Measurements from ENCODE around the gene PRM2.

Gene PRM2

DNA sequence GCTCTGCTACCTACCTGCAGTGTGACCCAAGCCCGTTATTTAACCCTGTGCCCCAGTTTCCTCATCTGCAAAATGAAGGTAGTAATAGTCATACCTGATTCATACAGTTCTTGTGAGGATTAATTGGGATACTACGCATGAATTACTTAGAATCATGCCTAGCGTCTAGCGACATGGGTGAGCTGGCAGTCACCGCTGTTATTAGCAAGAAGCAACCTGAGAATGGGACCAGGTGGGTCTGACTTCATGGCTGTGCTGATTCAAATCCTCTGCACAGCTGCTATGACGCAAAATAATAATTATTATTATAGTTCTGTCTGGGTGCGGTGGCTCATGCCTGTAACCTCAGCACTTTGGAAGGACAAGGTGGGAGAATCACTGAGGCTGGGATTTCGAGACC is 28.1 kb downstream of the PRM2 start:
- no peak for DNase-seq (ENCODE audit: low read depth)

DNA sequence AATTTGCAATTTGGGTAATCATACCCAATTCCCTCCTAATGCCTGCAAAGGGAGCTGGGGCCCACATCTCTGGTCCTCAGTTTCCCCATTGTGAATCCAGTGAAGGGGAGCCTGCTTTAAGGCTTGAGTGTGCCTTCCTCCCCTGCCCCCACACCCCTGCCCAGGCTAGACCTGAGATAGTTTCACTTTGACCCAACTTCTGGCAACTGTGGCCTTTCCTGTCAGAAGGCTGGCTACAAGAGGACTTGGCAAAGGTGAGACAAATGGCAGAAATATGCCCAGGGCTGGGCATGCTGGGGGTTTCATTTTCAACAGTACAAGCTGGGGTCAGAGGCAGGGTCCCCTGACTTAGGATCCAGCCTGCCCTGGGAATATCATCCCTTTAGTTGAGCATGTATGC is 30.3 kb downstream of the PRM2 start:
- no peak for DNase-seq (ENCODE audit: low read depth)

DNA sequence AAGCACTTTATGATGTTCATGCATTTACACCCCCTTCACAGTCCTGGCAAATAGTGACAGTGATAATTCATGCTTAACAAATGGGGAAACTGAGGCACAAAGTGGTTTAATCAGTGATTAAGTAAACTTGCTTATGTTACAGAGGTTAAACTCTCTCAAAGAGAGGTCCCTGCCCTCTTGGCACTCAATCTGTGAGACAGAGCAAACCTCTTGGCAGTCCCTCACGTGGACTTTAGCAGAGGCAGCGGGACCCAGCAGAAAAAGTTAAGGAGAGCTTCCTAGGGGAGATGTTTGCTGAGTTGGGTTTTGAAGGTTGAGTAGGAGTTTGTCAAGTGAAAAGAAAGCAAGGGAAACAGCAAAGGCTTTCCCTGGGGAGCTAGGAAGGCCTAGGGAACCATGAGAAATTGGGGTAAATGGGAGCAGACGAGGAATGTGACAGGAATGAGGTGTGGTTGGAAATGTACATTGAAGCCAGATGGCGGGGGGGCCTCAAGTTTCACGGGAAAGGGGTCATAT is 31.0 kb downstream of the PRM2 start:
- no peak for DNase-seq (ENCODE audit: low read depth)

DNA sequence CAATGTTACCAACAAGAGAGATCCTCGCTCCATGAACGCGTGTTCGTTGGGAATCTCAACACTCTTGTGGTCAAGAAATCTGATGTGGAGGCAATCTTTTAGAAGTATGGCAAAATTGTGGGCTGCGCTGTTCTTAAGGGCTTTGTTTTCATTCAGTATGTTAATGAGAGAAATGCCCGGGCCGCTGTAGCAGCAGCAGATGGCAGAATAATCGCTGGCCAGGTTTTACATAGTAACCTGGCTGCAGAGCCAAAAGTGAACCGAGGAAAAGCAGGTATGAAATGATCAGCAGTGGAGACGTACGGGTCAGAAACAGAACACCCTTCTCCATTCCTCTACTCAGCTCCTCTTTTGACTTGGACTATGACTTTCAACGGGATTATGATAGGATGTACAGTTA is 33.6 kb downstream of the PRM2 start:
- DNase-seq (ENCODE audit: low read depth) = no peak

DNA sequence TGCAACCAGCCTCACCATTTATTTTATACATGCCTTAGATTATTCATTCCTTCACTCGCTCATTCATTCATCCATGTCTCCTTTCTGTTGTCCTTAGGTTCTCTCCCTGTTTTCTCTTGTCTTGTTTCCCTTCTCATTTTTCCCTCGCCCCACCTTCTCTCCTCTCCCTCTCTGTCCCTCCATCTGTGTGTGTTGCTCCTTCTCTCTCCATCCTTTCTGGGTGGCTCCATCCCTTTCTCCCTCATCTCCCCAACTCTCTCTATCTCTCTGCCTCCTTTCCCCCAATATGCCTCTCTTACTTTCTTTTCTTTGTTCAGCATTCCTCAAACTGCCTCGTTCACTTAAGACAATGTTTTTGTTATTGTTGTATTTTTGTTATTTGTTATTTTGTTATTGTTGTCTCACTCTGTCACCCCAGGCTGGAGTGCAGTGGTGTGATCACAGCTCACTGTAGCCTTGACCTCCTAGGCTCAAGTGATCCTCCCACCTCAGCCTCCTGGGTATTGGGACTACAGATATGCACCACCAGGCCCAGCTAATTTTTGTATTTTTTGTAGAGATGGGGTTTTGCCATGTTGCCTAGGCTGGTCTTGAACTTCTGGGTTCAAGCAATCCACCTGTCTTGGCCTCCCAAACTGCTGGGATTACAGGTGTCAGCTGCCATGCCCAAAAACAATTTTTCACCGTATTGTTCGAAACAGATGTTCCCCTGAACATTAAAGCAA is 34.6 kb downstream of the PRM2 start:
- DNase-seq (ENCODE audit: low read depth) = no peak

DNA sequence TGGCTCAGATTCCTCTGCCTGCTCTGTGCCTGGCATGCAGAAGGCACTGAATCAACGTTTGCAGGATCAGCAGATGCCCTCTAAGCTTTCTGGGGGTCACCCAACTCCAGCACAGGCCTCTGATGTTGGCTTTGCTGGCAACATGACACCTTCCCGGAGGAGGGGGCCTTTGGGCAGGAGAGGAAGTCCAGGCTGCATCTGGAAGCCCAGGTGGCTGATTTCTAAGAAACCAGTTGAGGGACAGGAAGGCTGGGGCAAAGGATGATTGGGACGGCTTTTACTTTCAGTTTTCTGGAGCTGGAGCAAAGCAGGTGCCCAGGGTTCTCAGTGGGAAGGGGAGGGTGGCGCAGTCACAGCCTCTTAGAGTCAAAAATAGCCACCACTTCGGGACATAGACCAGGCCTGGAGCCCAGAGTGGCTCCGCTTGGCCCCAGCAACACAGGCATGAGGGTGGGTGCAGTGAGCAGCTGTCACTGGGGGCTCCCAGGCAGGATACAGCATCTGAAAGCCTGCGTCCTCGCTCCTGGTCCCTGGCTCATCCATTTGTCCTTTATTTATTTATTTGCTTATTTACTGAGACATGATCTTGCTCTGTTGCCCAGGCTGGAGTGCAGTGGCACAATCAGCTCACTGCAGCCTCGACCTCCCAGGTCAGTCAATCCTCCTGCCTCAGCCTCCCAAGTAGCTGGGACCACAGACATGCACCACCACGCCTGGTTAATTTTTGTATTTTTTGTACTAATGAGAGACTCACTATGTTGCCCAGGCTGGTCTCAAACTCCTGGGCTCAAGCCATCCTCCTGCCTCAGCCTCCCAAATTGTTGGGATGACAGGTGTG is 35.4 kb downstream of the PRM2 start:
- DNase-seq (ENCODE audit: low read depth) = no peak

DNA sequence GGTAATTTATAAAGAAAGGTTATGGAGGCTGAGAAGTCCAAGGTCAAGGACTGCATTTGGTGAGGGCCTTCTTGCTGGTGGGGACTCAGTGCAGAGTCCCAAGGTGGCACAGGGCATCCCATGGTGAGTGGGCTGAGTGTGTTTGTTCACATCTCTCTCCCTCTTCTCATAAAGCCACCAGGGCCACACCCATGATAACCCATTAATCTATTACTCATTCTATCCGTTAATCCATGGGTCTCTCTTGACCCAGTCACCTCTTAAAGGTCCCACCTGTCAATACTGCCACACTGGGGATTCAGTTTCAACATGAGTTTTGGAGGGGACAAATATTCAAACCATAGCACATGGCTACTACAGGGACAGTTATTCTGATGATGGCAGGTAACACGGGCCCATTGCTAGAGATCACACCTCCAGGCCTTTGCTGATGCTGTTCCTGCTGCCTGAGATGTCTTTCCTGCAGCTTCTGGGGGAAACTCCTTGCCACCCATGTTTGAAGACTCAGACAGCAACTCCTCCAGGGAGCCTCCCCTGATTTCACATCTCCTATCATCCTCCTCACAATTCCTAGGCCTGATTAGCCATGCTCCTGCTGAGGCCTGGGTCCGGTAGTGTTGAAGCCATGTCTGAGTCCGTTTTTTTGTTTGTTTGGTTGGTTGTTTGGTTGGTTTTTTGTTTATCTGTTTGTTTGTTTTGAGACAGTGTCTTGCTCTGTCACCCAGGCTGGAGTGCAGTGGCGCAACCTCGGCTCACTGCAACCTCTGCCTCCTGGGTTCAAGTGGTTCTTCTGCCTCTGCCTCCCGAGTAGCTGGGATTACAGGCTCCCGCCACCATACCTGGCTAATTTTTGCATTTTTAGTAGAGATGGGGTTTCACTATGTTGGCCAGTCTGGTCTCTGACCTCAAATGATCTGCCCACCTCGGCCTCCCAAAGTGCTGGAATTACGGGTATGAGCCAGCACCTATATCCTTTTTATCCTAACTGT is 36.3 kb downstream of the PRM2 start:
- no peak for DNase-seq (ENCODE audit: low read depth)

DNA sequence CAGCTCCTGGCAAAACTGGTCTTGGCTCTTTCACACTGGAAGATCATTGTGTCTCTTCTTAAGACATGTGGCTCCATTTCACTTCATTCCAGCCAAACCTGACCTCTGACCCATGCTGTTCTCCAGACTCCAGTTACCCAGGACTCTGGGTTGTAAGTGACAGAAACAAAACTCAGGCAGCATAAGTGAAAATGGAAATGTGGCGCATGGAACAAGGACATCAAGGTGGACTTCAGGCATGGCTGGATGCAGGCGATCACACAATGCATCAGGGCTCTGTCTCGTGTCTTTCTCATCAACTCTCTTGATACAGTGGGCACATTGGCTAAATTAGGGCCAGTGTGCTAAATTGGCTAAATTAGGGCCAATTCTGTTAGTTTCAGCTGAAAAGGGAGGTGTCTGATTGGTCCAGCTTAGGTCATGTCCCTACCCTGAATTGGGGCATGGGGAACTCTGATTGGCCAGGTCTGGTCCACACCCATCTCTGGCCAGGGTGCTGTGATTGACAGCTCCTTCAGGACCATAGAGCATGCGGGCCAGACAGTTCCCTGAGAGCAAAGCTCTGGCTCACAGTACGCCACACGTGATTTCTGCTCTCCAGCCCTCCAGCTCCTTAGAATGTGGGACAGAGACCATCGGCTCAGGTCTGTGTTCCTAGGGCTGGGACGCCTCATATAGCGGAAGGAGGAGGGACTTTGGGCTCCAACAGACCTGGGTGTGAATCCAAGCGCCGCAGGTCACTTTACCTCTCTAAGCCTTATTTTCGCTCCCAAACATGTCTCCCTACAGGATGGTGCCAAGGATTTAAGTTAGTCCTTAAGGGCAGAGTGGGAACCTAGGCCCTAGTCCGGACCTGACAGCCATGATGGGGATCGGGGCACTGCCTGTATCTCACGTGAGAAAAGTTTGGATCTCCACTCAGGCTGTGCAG is 37.7 kb downstream of the PRM2 start:
- no peak for DNase-seq (ENCODE audit: low read depth)

DNA sequence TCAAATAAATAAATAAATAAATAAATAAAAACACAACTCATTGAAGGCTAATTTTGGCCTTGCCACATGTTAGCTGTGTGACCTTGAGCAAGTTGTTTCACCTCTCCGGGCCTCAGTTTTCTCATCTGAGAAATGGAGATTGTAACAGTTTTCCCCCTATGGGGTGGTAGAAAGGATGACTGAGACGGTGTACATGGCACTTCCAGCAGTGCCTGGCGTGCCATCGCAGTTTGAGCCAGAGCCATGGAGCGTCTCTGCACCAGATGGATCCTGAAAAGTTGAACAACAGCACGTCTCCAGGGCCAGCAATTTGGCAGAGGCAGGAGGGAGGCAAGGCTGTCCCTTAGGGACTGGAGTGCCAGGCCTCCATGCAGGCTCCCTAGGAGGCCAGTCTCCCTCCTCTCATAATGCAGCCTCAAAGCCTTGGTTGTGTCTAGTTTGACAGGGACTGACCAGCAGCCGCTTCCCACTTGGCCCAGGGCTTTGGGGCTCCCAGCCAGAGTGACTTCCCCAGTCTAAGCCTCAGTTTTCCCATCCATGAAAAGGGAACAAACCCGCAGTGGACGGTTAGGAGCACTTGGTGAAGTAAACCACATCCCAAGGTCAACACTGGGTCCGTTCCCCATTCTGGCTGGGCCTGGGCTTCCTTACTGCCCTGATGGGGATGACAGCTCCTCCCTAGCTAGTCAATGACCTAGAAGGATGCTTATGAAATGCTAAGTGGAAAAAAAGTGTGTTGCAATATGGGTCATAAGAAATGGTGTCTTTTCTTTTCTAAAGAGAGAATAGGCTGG is 39.6 kb downstream of the PRM2 start:
- DNase-seq (ENCODE audit: low read depth) = no peak

DNA sequence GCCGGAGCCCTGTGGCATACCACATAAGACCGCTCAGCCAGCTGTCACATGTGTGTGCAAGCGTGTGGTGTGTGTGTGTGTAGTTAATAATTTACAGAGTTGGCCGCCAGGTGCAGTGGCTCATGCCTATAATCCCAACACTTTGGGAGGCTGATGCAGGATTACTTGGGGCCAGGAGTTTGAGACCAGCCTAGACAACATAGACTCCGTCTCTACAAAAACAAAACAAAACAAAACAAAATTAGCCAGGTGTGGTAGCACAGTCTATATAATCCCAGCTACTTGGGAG is 40.6 kb downstream of the PRM2 start:
- DNase-seq (ENCODE audit: low read depth) = no peak

DNA sequence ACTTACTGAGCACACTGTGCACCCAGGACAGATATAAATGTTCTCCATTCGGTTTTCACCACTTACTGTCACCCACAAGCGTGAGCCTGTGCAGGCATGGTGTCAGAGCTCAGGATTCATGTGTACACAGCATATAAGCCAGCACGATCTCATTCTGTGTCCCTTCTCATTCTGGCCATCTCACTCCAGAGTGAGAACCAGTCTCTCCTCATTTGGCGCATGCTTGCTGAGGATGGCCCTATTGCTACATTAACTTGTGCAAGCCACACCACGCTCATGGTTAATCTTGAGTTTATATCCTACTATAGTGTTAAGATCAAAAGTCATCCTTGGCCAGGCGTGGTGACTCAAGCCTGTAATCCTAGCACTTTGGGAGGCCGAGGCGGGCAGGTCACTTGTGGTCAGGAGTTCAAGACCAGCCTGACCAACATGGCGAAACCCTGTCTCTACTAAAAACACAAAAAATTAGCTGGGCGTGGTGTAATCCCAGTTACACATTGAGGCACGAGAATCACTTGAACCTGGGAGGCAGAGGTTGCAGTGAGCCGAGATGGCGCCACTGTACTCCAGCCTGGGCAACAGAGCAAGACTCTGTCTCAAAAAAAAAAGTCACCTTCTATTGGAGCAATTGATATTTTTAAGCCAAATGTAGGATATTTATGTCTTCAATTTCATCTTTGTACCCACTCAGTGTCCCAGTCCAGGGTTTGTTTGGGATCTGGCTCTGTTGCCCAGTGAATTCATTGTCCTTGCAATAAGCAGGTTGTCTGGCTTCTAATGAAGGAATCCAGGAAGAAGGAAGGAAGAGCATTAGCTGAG is 41.2 kb downstream of the PRM2 start:
- DNase-seq (ENCODE audit: low read depth) = no peak

DNA sequence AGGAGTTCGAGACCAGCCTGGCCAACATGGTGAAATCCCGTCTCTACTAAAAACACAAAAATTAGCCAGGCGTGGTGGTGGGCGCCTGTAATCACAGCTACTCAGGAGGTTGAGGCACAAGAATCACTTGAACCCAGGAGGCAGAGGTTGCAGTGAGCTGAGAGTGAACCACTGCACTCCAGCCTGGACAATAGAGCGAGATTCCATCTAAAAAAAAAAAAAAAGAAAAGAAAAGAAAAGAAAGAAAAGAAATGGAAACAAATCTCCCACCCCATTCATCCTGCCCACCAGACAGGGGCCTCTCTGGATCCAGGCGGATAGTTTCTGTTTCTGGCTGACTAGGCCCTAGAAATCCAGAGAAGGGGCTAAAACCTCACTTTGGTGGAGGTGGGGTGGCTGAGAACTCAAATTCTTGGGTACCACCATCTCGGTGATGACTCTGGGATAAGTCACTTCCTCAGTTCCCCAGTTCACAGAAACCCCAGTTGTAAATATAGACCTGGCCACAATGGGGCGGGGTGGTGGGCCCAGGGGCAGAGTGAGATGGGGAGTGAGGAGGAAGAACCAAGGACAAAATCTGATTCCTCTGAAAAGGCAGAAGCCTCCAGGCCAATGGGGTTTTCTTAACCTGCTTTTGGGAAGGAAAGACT is 42.4 kb downstream of the PRM2 start:
- no peak for DNase-seq (ENCODE audit: low read depth)

DNA sequence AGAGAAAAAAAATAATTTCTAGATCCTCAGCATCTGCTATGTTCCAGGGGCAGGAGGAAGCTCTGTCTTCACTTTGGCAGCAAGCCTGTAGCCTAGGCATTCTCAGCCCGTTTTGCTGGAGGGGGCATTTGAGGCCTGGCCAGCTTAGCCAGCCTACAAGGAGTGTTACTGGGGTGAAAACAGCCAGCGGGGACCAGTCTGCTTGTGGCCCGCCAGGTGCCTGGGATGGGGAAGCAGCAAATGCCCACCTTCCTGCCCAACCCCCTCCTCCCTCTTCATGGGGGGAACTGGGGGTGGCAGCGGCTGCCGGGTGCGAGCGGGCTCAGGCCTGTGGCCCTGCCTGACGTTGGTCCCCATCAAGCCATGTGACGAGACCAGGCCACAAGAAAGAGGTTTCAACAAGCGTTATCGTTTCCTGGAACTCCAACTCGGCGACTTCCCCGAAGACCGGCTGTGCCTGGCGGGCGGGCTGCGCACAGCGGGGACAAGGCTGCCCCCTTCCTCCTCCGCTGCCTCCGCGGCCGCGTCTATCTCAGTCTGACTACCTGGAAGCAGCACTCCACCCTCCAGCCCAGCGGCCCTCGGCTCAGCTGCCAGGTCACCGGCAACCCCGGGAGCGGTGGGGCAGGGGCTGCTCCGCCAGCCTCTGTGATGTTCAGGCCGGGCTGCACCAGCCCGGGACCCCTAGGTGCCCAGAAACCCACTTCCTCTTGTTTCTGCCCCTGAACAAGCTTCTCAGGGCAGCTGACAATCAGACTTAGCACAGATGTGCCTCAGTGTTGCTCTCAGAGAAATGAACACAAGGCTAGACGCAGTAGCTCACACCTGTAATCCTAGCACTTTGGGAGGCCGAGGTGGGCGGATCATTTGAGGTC is 43.2 kb downstream of the PRM2 start:
- DNase-seq (ENCODE audit: low read depth) = no peak

DNA sequence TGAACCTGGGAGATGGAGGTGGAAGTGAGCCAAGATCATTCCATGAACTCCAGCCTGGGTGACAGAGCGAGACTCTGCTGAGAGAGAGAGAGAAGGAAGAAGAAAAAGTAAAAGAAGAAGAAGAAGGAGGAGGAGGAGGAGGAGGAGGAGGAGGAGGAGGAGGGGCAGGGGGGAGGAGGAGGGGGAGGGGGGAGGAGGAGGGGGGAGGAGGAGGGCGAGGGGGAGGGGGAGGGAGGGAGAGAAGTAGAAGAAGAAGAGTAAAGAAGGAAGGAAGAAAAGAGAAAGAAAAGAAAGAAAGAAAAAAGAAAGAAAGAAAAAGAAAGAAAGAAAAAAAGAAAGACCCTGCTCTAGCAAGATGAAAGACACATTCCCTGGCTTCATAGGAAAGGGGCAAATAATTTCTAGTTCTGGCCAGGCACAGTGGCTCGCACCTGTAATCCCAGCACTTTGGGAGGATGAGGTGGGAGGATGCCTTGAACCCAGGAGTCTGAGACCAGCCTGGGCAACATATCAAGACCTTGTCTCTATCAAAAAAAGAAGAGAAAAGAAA is 43.9 kb downstream of the PRM2 start:
- DNase-seq (ENCODE audit: low read depth) = no peak

DNA sequence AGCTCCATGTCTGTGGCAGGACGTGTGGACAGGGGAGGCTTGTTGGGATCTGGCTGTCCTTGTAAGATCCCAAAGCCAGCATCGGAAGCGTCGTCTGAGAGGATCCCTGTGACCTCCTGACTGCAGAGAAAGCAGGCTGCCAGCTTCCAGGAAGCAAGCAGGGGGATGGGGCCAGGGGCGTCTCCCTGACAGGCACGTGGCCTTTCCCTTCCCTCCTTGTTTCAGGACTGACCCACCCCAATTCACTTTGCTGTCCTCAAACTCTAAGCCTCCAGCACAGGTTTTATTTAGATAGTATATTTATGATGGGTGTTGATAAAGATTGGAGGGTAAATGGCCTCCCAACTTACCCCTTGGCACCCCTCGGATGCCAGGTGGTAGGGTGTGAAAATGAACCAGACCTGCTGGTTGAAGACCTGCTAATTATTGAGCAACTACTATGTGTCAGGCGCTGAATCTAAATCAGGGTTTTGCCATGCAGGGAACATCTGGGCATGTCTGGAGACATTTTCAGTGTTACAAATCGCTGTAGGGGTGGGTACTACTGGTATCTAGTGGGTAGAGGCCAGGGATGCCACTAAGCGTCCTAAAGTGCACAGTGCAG is 44.8 kb downstream of the PRM2 start:
- no peak for DNase-seq (ENCODE audit: low read depth)

DNA sequence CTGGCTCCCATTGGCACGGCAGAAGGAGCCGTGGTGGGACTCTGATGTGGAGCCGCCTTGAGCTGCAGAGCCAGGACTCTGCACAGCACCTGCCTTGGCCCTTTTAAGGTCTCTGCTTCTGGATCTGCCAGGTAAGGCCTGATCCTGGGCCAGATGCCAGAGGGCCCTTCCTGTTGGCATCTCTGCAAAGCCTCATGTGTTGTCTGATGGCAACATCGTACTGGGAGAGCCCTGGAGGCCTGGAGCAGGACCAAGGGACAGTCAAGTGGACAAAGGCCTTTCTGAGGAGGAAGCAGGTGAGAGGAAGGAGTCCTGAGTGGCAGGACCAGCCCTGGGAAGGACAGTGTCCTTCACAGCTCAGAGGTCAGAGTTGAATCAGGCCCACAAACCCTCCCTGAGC is 46.4 kb downstream of the PRM2 start:
- no peak for DNase-seq (ENCODE audit: low read depth)

DNA sequence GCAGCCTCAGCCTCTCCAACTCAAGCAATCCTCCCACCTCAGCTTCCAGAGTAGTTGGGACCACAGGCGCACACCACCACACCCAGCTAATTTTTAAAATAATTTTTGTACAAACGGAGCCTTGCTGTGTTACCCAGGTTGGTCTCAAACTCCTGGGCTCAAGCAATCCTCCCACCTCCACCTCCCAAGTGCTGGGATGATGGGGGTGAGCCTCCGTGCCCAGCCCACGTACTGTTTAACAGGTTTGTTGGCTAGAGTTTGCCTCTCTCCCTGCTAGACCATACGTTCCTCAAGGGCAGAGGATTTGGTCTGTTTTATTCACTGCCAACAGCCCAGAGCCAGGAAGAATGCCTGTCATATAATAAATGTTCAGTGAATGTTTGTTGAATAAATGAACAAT is 46.8 kb downstream of the PRM2 start:
- no peak for DNase-seq (ENCODE audit: low read depth)
